CD4-positive, alpha-beta T cell treated with Interferon gamma for 1 hour (primary cell): ENCODE data around the gene SGTA.

Experiments used
- DNase-seq: peaks from one replicate; pipeline ENCODE4 v3.0.0-alpha.2; 2020

The SGTA gene

GRCh38 chr19:2768365-2769132 lies 14.5 kb downstream of the SGTA start:
- DNase-seq = no peak

GRCh38 chr19:2767688-2768087 lies 15.4 kb downstream of the SGTA start:
- no peak for DNase-seq

GRCh38 chr19:2766594-2767372 lies 16.3 kb downstream of the SGTA start:
- no peak for DNase-seq

- DNase-seq = no peak
Observed at GRCh38 chr19:2765376-2765775, 17.7 kb downstream of the SGTA start.

GRCh38 chr19:2764945-2765344 lies 18.1 kb downstream of the SGTA start:
- DNase-seq = no peak

GRCh38 chr19:2763687-2764086 lies 19.4 kb downstream of the SGTA start:
- DNase-seq = no peak

GRCh38 chr19:2762783-2763496 lies 20.1 kb downstream of the SGTA start:
- DNase-seq = no peak

- no peak for DNase-seq
Observed at GRCh38 chr19:2761876-2762782, 20.9 kb downstream of the SGTA start.

GRCh38 chr19:2761309-2761677 lies 21.8 kb downstream of the SGTA start:
- DNase-seq = no peak

- DNase-seq = no peak
Observed at GRCh38 chr19:2759965-2760364, 23.1 kb downstream of the SGTA start.

- DNase-seq = no peak
Observed at GRCh38 chr19:2759362-2759761, 23.7 kb downstream of the SGTA start.

GRCh38 chr19:2758601-2759313 lies 24.3 kb downstream of the SGTA start:
- no peak for DNase-seq

- DNase-seq = no peak
Observed at GRCh38 chr19:2756921-2757881, 25.9 kb downstream of the SGTA start.

- DNase-seq = no peak
Observed at GRCh38 chr19:2756477-2756876, 26.6 kb downstream of the SGTA start.

GRCh38 chr19:2755811-2756210 lies 27.3 kb downstream of the SGTA start:
- DNase-seq = no peak

GRCh38 chr19:2755448-2755705 lies 27.7 kb downstream of the SGTA start:
- DNase-seq = no peak

GRCh38 chr19:2754659-2755447 lies 28.2 kb downstream of the SGTA start:
- DNase-seq = no peak

- no peak for DNase-seq
Observed at GRCh38 chr19:2751438-2751830, 31.6 kb downstream of the SGTA start.

- DNase-seq = no peak
Observed at GRCh38 chr19:2750808-2751437, 32.1 kb downstream of the SGTA start.

- DNase-seq = no peak
Observed at GRCh38 chr19:2747349-2747748, 35.7 kb downstream of the SGTA start.
